NCI-H1092 treated with DMSO at 0.1 percent for 48 hours (cell line): Measurements from ENCODE around the gene SLMAP.

Experiments
- DNase-seq: peaks from one replicate; lab custom pipeline; 2025; lab: John Stamatoyannopoulos, UW

The SLMAP gene

DNA sequence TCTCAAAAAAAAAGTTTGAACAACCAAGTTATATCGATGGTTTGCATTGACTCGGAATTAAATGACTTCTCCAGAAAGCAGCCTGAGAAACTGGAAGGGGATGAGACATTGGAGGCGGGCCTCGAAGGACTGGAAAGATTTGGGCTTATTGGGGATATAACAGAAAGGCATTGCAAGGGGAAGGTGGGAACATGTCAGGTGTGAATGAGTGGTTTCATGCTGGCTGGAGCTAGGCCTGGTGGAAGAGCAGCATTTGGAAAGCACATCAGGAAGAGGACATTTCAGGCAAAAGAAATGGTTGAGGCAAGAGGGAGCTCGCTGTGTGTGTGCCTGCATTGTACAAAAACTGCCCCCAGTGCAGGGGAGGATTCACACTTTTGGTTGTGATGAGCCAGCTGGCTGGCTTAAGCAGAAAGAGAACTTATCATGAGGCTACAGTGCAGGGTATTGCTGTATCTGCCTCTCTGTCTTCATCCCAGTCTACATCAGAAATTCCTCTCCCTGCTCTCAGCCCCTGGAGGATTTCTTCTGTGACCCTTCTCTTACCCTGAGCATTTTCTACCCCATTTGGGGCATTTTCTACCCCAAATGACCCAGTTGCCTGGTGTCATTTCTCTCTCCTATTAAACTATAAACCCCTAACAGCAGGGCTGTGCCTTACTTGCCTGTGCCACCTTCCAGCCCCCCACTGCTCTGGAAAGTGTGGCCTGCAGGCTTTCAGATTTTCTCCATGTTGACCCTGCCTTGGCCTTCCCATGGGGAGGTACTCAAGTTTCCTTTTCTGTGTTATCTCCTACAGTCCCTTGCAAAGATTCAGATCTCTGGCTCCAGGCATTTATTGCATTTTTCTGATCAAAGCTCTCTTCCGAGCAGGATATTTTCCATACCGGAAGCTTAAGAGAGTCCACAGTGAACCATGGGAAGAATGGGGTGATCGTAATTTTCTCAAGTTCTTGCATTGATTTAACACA lies 187.7 kb downstream of the SLMAP start:
- DNase-seq: no peak

DNA sequence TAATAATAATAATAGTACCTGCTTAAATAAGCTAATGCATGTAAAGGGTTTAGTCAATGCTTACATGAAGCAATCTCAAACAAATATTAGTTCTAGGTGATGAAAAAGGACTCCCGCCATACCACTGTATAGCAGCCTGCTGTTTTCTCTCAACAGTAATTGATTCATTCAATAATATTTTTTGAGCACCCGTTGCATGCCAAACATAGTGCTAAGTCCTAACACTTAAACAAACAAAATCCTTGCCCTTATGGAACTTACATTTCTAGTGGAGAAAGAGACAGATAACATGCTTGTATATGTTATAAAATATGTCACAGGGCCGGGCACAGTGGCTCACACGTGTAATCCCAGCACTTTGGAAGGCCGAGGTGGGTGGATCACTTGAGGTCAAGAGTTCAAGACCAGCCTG lies 190.9 kb downstream of the SLMAP start:
- no peak for DNase-seq

GRCh38 chr3:57948080-57948671 lies 192.1 kb downstream of the SLMAP start:
- DNase-seq: no peak

DNA sequence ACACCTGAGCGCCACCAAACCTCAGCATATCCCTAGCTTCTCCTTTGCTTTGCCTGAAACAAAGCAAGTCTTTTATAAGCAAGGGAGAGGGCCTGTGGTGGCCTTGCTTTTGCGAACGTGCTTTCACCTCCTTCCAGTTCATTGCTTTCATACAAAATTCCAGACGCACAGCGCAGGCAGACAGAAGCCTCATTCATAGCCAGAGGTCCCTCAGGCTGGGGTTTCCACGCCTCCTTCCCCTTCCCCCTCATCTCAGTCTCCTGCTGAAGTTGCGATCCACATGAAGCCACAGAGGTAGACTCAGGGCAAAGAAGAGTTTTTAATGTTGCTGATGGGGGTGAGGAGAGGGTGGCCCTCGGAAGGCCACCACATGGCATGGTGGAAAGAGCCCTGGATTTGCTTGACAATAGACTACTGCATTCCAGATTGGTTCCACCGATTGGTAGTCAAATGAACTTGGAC lies 192.7 kb downstream of the SLMAP start:
- no peak for DNase-seq

- DNase-seq: no peak
Measured at GRCh38 chr3:57949344-57949743, 193.2 kb downstream of the SLMAP start.

GRCh38 chr3:57949785-57950615 lies 193.9 kb downstream of the SLMAP start:
- no peak for DNase-seq

GRCh38 chr3:57951066-57951882 lies 195.2 kb downstream of the SLMAP start:
- no peak for DNase-seq

- no peak for DNase-seq
Measured at GRCh38 chr3:57952208-57952631, 196.1 kb downstream of the SLMAP start.

DNA sequence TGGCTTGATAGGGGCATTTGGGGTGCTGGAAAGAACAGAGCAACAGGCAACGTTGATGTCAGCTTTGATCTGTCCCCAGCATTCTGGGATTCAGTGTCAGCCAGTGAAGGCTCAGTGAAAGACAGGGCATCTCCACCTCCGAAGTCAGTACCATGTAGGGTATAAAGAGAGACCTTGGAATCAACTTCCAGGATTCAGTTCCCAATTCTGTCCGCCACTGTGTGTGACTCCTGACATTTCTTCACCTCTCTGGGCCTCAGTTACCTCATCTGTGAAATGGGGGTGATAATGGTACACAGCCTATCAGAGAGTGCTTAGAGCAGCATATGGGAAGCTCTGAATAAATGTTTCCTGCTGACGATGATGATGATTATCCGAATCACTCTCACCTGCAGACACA lies 196.5 kb downstream of the SLMAP start:
- no peak for DNase-seq

GRCh38 chr3:57953576-57953975 lies 197.5 kb downstream of the SLMAP start:
- DNase-seq: no peak

DNA sequence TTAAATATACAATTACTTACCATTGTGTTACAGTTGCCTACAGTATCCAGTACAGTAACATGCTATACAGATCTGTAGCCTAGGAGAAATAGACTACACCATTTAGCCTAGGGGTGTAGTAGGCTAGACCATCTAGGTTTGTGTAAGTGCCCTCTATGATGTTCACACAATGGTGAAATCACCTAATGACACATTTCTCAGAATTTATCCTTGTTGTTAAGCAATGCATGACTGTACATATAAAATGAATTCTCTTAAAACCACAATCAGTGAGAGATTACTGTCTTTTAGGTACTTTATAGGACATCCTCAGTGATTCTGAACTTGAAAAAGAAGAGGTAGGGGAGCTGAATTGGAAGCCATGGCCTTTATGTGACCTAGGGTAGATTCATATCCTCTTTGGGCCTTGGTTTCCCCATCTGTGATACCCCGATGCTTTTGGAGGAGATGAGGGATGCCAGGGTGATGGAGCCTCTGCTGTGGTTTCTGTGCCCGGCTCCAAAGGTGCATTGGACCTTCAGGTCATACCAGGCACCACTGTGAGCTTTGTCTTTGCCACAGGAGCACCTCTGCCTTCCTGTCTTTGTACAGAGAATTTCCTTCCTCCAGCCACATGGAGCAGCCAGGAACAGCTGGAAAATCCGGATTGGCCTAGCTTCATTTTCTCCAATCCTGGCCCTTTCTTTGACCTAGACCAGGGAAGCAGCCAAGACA lies 200.2 kb downstream of the SLMAP start:
- DNase-seq: no peak

DNA sequence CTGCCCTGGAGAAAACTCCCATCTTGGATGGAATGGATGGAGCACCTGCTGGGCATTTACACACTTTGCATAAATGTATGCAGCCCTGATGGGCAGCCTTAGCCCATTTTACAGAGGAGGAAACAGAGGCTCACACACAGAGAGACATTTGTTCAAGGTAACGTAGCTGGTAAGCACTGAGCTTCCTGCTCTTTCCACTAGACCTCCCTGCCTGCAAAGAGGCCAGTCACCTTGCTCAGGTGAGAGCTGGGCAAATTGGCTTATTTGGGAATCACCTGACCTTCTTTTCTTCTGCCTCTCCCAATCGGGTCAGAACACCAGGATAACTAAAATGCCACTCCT lies 200.7 kb downstream of the SLMAP start:
- no peak for DNase-seq

DNA sequence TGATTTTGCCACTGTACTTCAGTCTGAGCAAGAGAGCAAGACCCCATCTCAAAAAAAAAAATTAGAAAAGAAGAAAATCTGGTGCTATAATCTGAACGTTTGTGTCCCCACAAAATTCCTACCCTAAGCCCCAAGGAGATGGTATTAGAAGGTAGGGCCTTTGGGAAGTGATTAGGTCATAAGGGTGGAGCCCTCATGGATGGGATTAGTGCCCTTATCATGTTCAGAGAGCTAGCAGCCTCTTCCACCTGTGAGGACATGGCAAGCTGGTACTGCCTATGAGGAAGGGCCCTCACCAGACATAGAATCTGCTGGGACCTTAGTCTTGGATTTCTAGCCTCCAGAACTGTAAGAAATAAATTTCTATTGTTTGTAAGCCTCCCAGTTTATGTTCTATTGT lies 201.7 kb downstream of the SLMAP start:
- no peak for DNase-seq

DNA sequence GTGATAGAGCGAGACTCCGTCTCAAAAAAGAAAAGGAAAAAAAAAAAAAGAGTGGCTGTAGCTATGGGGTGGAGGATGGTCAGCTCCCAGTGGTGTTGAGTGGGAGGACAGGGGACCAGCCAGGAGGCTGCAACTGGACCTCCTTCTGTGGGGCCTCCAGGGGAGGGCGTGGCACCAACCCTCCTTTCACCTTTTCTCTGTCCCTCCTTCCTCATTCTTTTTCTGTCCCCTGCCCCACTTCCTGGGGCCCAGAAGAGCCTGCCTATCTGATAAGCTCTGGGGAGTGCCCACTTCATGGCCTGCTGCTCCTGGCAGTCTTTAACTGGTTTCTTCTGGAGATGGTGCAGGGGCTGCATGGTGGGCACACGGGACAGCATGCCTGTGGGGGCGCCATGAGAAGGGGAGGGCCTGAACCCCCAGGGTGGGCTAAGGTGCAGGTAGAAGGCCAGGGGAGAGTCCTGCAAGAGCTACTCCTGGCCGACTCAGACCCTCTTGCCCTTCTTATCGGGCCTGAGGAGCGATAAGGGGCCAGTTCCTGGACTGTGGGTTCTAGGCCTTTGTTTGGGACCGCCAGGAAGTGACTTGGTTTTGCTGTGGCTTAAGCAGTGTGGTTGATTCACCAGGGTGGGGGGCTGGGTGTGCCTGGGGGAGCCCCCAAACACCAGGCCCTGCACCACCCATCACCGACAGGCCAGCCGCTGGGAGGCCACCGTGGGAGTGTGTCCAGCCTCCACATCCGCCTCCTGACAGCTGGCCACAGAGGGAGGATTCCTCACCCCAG lies 202.7 kb downstream of the SLMAP start:
- no peak for DNase-seq

DNA sequence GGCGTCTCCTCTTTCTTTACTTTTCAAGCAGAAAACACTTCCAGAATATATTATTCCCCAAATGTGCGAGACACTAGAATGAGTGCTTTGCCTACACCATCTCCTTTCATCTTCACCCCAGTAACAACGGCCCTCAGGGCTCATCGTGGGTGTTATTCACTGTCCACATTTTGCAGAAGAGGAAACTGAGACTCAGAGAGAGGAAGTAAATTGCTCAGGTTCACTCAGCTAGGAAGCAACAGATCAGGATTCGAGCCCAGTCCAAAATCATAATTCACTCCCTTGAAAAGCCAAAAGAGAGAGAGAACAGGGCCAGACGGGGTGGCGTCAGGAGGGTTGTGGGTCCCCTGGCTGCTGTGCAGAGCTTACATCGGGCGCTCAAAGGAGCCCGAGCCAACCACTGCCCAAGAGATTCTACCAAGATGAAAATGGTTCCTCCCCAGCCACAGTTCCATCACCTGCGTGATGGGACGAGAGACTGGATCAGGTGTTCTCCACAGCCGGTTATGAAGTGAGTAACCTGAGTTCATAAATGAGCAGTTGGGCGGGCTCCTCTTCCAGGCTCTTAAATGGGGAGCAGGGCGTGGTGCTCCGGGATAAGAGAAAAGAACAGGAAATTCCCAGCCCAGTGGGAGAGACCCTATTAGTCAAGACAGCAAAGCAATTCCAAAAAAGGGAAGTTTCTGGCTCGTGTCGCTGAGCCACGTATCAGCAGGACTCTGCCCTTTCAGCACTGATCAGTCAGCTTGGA lies 203.5 kb downstream of the SLMAP start:
- DNase-seq: no peak

GRCh38 chr3:57960174-57960505 lies 204.0 kb downstream of the SLMAP start:
- no peak for DNase-seq

DNA sequence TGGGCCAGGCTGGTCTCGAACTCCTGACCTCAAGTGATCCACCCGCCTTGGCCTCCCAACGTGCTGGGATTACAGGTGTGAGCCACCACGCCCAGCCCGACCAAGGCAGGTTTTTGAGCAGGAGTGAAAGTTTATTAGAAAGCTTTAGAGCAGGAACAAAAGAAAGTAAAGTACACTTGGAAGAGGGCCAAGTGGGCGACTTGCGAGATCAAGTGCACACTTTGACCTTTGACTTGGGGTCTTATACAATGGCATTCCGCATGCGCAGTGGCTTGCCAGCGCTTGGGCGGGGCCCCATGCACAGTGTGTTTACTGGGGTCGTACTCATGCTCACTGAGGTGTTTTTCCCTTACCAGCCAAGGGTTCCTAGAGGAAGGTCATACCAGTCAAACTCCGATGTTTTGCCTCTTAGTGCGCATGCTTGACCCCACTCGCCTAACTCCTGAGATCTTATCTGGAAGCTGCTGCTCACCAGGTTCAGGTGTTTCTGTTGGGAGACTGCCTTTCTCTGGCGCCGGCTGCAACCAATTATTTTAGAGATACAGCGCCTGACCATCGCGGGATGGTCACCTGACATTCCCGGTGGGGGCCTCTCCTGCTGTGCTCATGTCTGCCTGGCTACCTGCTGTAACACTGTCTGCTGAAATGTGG lies 205.2 kb downstream of the SLMAP start:
- no peak for DNase-seq

- DNase-seq: no peak
Measured at GRCh38 chr3:57961828-57962447, 205.8 kb downstream of the SLMAP start.

- DNase-seq: no peak
Measured at GRCh38 chr3:57962448-57962834, 206.3 kb downstream of the SLMAP start.
